HPDE6-E6E7 (cell line): Measurements from ENCODE around the gene CTNNB1.
"Not testable (repeated sequence)": the region's sequence is repeated elsewhere in the genome, so short reads cannot be mapped to it uniquely, and the experiment has no call there.

Experiments
- DNase-seq: peaks from one replicate; pipeline ENCODE4 v3.0.0; 2011; ENCODE audit warnings: missing footprints; ENCODE audit errors: extremely low spot score

Gene CTNNB1

DNA sequence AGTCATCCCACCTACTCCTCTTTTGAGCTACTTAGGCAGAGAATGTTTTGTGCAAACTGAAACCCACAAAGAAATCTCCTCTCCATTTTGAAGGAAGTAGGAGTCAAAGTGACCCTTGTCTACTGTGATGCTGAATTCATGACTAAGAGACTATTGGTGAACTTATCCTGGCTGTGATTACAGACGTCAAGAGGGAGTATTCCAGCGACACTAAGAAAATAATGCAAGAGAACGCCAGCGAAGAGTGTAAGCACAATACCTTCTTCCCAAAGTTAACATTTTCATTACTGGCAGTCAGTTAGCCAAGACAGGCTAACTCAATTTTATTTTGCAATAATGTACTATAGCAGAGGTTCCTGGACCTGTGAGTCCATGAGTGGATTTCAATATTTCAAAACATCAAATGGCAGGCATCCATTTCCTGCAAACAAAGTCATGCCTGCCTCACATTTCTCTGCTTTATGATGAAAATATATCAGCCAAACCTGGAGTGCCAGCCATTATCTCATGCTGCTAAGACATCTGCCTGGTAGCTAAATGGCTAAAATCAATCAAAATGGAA is 59.0 kb downstream of the CTNNB1 start:
- DNase-seq, result no peak

DNA sequence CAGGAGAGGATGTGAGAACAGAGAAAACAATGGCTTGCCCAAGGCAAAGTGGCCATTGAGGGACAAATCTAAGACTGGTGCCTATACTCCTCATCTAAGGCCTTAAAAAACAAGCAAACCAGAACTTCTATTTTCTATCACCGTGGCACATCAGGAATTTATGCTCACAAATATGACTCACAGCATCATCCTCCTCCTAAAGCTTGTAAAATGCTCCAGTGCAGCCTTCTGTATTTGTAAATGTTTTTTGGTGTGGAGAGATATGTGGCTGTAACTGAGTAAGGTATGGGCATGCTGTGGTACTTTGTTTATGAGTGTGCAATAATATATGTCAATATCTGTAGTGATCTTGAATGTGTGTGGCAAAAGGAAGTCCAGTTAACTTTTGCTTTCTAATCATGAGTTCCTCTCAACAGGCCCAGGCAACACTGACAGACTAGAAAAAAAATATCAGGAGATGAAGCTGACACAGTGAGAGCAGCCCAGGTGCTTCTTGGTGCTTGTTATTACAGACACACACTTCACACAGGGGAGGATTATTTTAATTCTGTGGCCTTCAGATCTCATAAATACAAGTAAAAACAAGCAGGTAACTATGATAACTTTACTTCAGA is 60.3 kb downstream of the CTNNB1 start:
- no peak for DNase-seq

DNA sequence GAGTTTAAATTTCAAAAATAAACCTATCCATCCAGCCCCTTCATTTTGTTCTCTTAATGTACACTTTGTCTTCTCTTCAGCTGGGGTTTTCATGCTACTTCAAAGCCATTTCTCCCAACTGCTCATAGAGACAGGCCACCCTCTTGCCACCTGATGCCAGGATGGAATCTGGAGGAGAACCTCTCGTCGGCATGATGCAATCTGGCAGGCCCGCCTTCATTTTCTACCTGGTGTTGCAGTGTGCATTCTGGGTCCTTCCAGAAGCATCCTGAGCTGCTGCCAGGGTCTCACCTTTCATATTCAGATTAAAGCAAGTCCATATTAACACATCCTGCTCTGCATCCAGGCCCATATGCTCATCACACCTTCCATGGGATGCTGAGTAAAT is 60.8 kb downstream of the CTNNB1 start:
- no peak for DNase-seq

DNA sequence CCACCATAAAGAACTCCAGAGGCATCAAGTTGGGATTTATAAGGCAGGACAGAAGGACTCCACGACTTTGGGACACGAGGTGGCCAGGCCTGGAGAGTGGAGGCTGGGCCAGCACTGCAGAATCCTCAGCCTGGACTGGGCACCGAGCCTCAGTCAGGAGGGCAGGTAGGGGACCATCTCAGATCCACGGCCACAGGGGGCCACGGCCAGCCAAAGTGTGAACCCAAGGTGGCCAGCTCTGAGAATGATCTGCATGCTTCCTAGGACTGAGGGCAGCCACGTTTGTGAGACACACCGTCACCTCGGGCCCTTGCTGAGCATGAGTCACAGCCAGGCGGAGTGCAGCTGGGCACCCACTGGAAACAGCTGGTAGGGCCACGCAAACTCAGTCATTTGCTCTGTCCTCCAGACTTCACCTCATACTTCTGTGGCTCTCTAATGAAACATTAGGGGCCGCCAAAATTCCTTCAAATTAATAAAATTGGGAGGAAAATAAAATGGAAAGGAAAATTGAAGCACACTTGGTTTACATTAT is 65.8 kb downstream of the CTNNB1 start:
- DNase-seq, result peak; percentile 16

DNA sequence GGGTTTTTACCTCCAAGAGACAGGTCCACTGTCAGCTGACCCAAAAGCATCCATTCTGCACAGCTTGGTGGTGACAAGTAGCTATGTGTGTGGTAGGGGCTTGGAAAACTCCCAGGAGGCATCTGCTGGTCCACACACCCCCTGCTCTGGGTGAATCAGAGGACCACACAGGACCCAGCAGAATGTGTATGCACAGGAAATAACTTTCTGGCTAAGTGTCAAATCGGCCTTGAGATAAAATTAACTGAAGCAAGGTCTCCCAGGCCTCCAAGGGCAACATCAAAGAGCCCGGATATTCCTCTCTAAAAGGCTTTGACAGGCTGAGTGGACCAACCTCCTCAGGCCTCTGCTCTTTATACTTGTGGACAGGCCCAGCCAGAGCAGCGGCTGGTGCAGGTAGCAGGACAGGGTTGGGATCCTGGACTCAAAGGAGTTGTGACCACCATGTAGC is 66.5 kb downstream of the CTNNB1 start:
- no peak for DNase-seq

DNA sequence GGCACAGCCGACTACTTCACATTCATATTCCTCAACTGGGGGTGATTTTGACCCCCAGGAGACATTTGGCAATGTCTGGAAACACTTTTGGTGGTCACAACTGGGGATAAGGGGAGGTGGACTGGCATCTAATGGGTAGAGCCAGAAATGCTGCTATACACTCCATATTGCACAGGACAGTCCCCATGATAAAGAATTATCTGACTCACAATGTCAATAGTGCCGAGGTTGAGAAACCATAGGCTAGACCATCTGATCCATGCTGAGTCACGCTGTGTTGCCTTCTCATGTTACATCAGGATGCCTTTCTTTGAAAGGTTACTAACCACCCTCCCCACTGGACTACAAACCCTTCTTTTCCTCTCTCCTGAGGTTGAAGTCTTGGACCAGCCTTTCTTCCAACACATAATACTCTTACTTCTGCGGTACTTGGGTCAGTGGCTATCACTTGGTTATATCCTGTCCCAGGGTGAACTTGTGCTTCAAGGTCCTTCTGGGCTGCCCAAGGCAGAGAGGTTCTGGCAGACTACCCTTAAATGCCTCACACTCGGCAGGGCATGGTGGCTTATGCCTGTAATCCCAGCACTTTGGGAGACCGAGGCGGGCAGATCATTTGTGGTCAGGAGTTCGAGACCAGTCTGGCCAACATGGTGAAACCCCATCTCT is 68.8 kb downstream of the CTNNB1 start:
- peak; percentile 70 for DNase-seq

DNA sequence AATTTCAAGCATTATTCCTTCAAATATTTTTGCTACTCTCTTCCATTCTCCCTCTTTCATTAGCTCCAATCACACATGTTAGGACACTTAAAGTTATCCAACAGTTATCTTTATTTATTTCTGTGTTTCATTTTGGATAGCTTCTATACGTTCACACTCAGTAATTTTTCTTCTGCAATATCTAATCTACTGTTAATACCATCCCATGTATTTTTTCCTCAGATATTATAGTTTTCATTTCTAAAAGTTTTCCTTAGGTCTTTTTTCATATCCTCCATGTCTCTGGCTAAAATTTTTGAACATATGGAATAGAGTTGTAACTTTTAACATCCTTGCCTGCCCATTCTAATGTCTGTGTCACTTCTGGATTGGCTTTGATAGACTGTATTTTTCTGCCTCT is 73.4 kb downstream of the CTNNB1 start:
- no peak for DNase-seq

DNA sequence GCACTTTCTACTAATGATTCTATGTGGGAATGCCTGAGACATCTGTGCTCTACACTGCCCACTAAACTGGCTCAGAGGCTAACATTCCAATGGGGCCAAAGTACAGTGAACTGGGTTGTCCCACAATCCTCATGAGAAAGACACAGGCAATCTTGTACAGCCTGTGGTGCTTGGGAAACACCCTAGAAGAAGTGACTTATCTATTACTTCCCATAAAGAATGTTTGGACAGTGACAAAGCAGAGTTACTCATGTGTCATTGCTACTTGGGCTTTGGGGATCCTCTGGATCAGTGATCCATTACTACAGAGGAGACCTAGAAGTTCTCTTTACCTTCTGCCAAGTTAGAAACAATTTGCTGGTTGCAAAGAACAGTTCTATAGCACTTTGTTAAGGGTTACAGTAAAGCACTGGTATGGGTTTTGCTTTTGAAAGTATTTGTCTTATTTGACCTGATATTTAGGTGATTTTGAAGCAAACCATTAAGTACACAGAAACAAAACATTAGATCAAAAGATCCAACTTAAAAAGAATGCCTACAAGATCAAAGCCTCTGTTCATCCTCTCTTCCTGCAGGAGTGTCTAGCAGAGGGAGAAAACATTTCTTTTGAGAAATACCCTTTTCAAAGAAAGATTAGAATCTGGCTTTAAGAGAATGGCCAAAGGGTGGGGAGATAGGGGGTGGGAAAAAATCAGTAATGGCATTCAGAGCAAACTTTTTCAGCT is 75.8 kb downstream of the CTNNB1 start:
- DNase-seq, result no peak

DNA sequence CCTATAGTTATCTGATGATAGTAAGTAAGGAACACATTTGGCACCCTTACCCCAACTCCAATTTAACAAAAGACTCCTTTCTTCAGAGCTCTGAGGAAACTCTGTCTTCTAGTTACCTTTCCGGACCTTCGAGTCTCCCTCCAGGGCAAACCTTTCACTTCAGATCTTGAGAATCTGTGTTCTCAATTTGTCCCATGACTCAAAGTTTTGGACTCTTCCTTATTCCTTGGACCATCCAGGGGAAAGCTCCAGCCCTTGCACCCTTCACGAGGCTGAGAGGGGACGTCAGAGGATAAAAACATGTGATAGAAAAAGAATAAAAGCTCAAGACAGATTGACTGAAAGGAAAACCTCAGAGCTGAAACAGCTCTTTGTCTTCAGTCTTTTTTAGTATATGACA is 76.9 kb downstream of the CTNNB1 start:
- DNase-seq, result no peak

DNA sequence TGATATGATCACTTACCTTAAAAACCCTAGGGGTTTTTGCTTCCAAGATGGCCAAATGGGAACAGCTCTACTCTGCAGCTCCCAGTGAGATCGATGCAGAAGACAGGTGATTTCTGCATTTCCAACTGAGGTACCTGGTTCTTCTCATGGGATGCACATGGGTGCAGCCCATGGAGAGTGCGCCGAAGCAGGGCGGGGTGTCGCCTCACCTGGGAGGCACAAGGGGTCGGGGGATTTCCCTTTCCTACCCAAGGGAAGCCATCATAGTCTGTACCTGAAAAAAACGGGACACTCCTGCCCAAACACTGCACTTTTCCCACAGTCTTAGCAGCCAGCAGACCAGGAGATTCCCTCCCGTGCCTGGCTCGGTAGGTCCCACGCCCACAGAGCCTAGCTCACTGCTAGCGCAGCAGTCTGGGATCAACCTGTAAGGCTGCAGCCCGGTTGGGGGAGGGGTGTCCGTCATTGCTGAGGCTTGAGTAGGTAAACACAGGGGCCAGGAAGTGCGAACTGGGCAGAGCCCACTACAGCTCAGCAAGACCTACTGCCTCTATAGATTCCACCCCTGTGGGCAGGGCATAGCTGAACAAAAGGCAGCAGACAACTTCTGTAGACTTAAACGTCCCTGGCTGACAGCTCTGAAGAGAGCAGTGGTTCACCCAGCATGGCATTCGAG is 78.6 kb downstream of the CTNNB1 start:
- DNase-seq, result no peak

DNA sequence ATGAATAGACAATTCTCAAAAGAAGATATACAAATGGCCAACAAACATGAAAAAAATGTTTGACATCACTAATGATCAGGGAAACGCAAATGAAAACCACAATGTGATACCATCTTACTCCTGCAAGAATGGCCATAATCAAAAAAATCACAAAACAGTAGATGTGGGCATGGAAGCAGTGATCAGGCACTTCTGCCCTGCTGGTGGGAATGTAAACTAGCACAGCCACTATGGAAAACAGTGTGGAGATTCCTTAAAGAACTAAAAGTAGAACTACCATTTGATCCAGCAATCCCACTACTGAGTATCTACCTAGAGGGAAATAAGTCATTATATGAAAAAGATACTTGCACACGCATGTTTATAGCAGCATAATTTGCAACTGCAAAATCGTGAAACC is 85.6 kb downstream of the CTNNB1 start:
- DNase-seq, result not testable (repeated sequence)

DNA sequence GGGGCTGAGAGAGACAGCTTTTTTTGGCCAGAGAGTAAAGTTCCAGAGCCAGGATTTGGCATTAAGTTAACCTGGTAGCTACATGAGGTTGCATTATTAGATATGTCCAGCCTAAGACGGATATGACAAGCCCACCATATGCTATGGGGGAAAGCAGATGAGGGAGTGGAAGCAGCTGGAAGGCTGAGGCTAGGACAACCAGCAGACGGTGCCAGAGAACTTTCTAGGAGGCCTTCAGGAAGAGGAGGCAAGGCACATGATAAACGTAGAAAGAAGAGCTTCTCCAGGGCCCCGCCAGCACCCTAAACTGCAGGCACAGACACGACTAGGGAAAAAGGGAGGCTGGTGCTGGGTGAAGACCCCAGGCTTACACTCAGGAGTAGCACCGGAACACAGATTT is 87.0 kb downstream of the CTNNB1 start:
- DNase-seq, result no peak

DNA sequence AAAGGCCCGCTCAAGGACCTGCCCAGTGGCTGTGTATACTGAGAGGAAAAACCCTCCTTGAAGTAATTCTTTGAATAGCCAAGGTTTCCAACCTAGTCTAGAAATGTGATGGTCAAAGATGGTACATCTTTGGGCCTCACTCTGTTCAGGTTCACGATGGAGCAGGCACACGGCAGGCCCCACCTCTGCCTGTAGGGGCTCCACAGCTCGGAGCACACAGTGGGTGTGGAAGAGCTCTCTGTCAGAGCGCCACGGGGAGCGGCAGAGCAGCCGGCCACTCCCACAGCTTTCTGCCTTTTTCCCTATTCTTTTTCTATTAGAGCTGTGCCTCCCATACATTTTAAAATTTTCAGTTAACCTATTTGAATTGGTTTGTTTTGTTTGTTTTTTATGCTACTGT is 89.5 kb downstream of the CTNNB1 start:
- DNase-seq, result no peak
